Measurements from ENCODE around the gene SLC15A1. TPM values are rescaled to one million over a fixed set of nuclear protein-coding genes. Genes with fewer than 3 reads are reported as not detected.

Gene SLC15A1
- total RNA-seq, 2 donors from 2014 or later = not detected

GRCh38 chr13:98721825-98722510 lies 30.5 kb downstream of the SLC15A1 start:
- no peaks in the 10 kb centered on the region for H3K9me3 ChIP-seq
- H3K4me3 ChIP-seq = no peak overlapping the region
- TF ChIP-seq CTCF (IDR thresholded peaks at IDR 0.05) = no peak
- H3K27me3 ChIP-seq = no peaks in the 10 kb centered on the region
- no peak for DNase-seq (ENCODE audit: low spot score)
- no peak overlapping the region for H3K27ac ChIP-seq
- H3K4me1 ChIP-seq = no peaks in the 10 kb centered on the region
- H3K36me3 ChIP-seq = no peaks in the 10 kb centered on the region

- Histone ChIP-seq H3K27ac (no peak overlapping the region), H3K4me3 (no peak overlapping the region), H3K27me3 (no peaks in the 10 kb centered on the region), H3K36me3 (no peaks in the 10 kb centered on the region), H3K4me1 (no peaks in the 10 kb centered on the region), H3K9me3 (no peaks in the 10 kb centered on the region)
- DNase-seq (ENCODE audit: low spot score) = no peak
- no peak for TF ChIP-seq CTCF (IDR thresholded peaks at IDR 0.05)
Measured at GRCh38 chr13:98719527-98720250, 32.8 kb downstream of the SLC15A1 start.

GRCh38 chr13:98717891-98718290 lies 34.6 kb downstream of the SLC15A1 start:
- H3K27ac ChIP-seq = no peak overlapping the region
- no peaks in the 10 kb centered on the region for H3K27me3 ChIP-seq
- TF ChIP-seq CTCF (IDR thresholded peaks at IDR 0.05) = no peak
- H3K4me3 ChIP-seq = no peak overlapping the region
- no peaks in the 10 kb centered on the region for H3K9me3 ChIP-seq
- H3K36me3 ChIP-seq = no peaks in the 10 kb centered on the region
- H3K4me1 ChIP-seq = no peaks in the 10 kb centered on the region
- DNase-seq (ENCODE audit: low spot score) = no peak

- Histone ChIP-seq H3K4me1 (no peaks in the 10 kb centered on the region), H3K4me3 (no peak overlapping the region), H3K27me3 (no peaks in the 10 kb centered on the region), H3K9me3 (no peaks in the 10 kb centered on the region), H3K27ac (no peak overlapping the region), H3K36me3 (no peaks in the 10 kb centered on the region)
- DNase-seq (ENCODE audit: low spot score) = no peak
- no peak for TF ChIP-seq CTCF (IDR thresholded peaks at IDR 0.05)
Measured at GRCh38 chr13:98717256-98717655, 35.2 kb downstream of the SLC15A1 start.

GRCh38 chr13:98710521-98710920 lies 42.0 kb downstream of the SLC15A1 start:
- H3K4me3 ChIP-seq = no peak overlapping the region
- no peaks in the 10 kb centered on the region for H3K36me3 ChIP-seq
- H3K4me1 ChIP-seq = no peaks in the 10 kb centered on the region
- no peaks in the 10 kb centered on the region for H3K27me3 ChIP-seq
- no peaks in the 10 kb centered on the region for H3K9me3 ChIP-seq
- H3K27ac ChIP-seq = no peak overlapping the region
- no peak for DNase-seq (ENCODE audit: low spot score)
- no peak for TF ChIP-seq CTCF (IDR thresholded peaks at IDR 0.05)
